Stomach (tissue), 9 donors: ENCODE measurements around the gene BABAM2. TPM values are rescaled to one million over a fixed set of nuclear protein-coding genes. Genes with fewer than 3 reads are reported as not detected.

ENCODE experiments used
- DNase-seq, 2 donors: peaks; one replicate each; pipeline versions ENCODE4 v3.0.0 to v3.0.0-alpha.2; 2013 to 2019
- H3K27ac ChIP-seq, 5 donors: fragments of 200-600 bp in 4 of 5; sonication (generic) in 4 of 5; one replicate each; pipeline ENCODE4 v1.5.1; 2013 to 2019; ENCODE audit warnings: mild to moderate bottlenecking in 1 of 5, moderate library complexity in 1 of 5
- H3K27me3 ChIP-seq, 3 donors: fragments of 200-600 bp; sonication (generic); one replicate each; pipeline ENCODE4 v1.5.1; 2017 to 2019; ENCODE audit warnings: mixed run types in 1 of 3
- H3K36me3 ChIP-seq, 4 donors: fragments of 200-600 bp; sonication (generic); 1 replicate in 3 of 4; 2 replicates in 1 of 4; pipeline ENCODE4 v1.5.1; 2016 to 2019
- H3K4me1 ChIP-seq, 4 donors: fragments of 200-600 bp; sonication (generic); one replicate each; pipeline ENCODE4 v1.5.1; 2016 to 2019
- H3K4me3 ChIP-seq, 4 donors: fragments of 200-600 bp; sonication (generic) in 3 of 4; one replicate each; pipeline ENCODE4 v1.5.1; 2016 to 2019; ENCODE audit warnings: mild to moderate bottlenecking in 1 of 4
- H3K9me3 ChIP-seq, 4 donors: fragments of 200-600 bp; sonication (generic); one replicate each; pipeline ENCODE4 v1.5.1; 2016 to 2019
- CTCF ChIP-seq, 7 experiments: fragments of 450-650 bp in 4 of 7; fragments of 200-600 bp in 3 of 7; sonication (generic) in 3 of 7; IDR thresholded peaks; one replicate each; pipeline ENCODE4 v1.5.1; 2016 to 2019; ENCODE audit warnings: antibody characterized with exemption in 7 of 7, control low read depth in 2 of 7, mild to moderate bottlenecking in 1 of 7
- EP300 ChIP-seq: sonication (generic); formaldehyde crosslinking; IDR thresholded peaks from one replicate; pipeline ENCODE4 v1.6.1; 2017; ENCODE audit warnings: antibody characterized with exemption
- POLR2A ChIP-seq, 4 donors: fragments of 450-650 bp; IDR thresholded peaks; one replicate each; pipeline ENCODE4 v1.6.1; 2016; ENCODE audit warnings: antibody characterized with exemption in 4 of 4, control low read depth in 2 of 4, mild to moderate bottlenecking in 1 of 4, moderate library complexity in 1 of 4
- POLR2AphosphoS5 ChIP-seq, 3 donors: sonication (generic); formaldehyde crosslinking; IDR thresholded peaks; one replicate each; pipeline ENCODE4 v1.6.1; 2016; ENCODE audit warnings: antibody characterized with exemption in 3 of 3
- WGBS, 5 donors: extraction: QIAGEN DNeasy Blood & Tissue Kit in 3 of 5; methylation state at CpG; one replicate each; pipeline versions ENCODE4 v1.1.5 to v1.1.7; 2013 to 2018; 5-methylcytosine and 5-hydroxymethylcytosine counted together
- intact Hi-C: fragments of 100-400 bp; cut with DNase I; formaldehyde crosslinking; loops from one replicate; pipeline ENCODE4 v1.15.1; 2023; ENCODE audit warnings: low total_unique reads
- polyA plus RNA-seq, 3 donors: library from polyadenylated mRNA; stranded (reverse); fragments of 200-250 nt; gene quantifications; one replicate each; pipeline ENCODE4 v1.2.3, GENCODE V29; 2013
- total RNA-seq, 5 donors: library from RNA; depleted of rRNA; stranded (reverse); fragments of >200 nt; gene quantifications; one replicate each; pipeline versions ENCODE4 v1.1.0 to v1.2.3, GENCODE V29; 2014 to 2016
- donor health status: healthy with polysubstance abuse.
- donor health status: Bipolar disorder and iron deficiency.
- donor health status: healthy.

Gene BABAM2
- total and polyA plus RNA-seq, 8 donors: 14.2 to 41.4 (median 22.8) TPM

DNA sequence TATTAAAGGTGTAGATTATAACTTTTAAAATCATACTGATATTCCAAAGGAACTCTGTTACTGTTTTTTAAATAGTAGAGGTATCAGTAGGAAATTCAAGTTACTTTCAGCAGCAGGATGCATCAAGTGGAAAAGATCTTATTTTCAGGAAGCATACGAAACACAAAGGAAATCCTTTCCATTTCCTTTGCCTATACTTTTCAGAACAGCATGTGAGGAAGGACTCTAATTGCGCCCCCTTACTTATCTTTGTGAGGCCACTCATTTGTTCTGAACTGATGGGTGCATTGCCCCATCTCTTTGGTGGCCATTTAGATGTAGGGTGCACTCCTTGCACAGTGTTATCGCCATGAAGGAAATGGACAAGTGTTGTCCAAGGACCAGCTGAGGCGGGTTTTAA, 145.3 kb downstream of the BABAM2 start:
- H3K9me3 ChIP-seq: no peaks in the 10 kb centered on the region
- H3K4me1 ChIP-seq: peaks cover 0 to 10% (median 0%) of the 10 kb centered on the region in 4 donors
- DNase-seq: peak in 1 of 2 donors; percentile 21
- no peak for TF ChIP-seq POLR2A (IDR thresholded peaks at IDR 0.05)
- TF ChIP-seq CTCF (IDR thresholded peaks at IDR 0.05): no peak
- no peak for TF ChIP-seq POLR2AphosphoS5 (IDR thresholded peaks at IDR 0.05)
- no peak for TF ChIP-seq EP300
- WGBS, 5 donors: 78 to 91% (median 88%) methylated on average over 4 of the region's 4 CpGs
- H3K27ac ChIP-seq: peak overlapping the region in 1 of 5 donors; percentile 1
- intact Hi-C loops: no loop called here
- no peaks in the 10 kb centered on the region for H3K27me3 ChIP-seq
- no peak overlapping the region for H3K4me3 ChIP-seq
- no peaks in the 10 kb centered on the region for H3K36me3 ChIP-seq

- Histone ChIP-seq H3K27ac (peak overlapping the region in 1 of 5 donors; percentile 1), H3K36me3 (no peaks in the 10 kb centered on the region), H3K4me1 (peaks cover 0 to 10% (median 0%) of the 10 kb centered on the region in 4 donors), H3K27me3 (no peaks in the 10 kb centered on the region), H3K9me3 (no peaks in the 10 kb centered on the region), H3K4me3 (no peak overlapping the region)
- no peak for DNase-seq
- intact Hi-C loops: no loop called here
- 78 to 94% (median 90%) methylated on average over 1 of the region's 1 CpG for WGBS, 5 donors
- TF ChIP-seq POLR2AphosphoS5 (IDR thresholded peaks at IDR 0.05) (no peak), CTCF (IDR thresholded peaks at IDR 0.05) (no peak)
These were observed 145.8 kb downstream of the BABAM2 start for GRCh38 chr2:28036307-28036706.

DNA sequence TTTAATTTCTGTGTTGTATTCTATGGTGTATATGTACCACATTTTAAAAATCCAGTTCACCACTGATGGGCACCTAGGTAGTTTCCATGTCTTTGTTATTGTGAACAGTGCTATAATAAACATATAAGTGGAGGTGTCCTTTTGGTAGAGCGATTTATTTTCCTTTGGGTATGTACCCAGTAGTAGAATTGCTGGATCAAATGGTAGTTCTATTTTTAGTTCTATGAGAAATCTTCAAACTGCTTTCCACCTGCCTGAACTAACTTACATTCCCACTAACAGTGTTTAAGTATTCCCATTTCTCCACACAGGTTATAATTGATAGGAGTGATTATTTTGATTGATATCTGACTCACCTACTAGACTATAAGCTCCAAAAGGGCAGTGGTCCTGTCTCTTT, 148.2 kb downstream of the BABAM2 start:
- intact Hi-C loops: no loop called here
- WGBS, 5 donors: 89 to 100% (median 97%) methylated on average over 1 of the region's 1 CpG
- no peak for TF ChIP-seq POLR2A (IDR thresholded peaks at IDR 0.05)
- TF ChIP-seq EP300: no peak
- TF ChIP-seq CTCF (IDR thresholded peaks at IDR 0.05): no peak
- no peak for TF ChIP-seq POLR2AphosphoS5 (IDR thresholded peaks at IDR 0.05)

GRCh38 chr2:28045676-28046351, 155.3 kb downstream of the BABAM2 start:
- DNase-seq: no peak
- Histone ChIP-seq H3K9me3 (no peaks in the 10 kb centered on the region), H3K4me3 (no peak overlapping the region), H3K36me3 (no peaks in the 10 kb centered on the region), H3K4me1 (peaks cover 0 to 24% (median 8%) of the 10 kb centered on the region in 4 donors), H3K27me3 (no peaks in the 10 kb centered on the region), H3K27ac (no peak overlapping the region)
- 92 to 96% (median 93%) methylated on average over 8 of the region's 8 CpGs for WGBS, 5 donors
- no peak for TF ChIP-seq EP300
- no peak for TF ChIP-seq POLR2A (IDR thresholded peaks at IDR 0.05)
- TF ChIP-seq POLR2AphosphoS5 (IDR thresholded peaks at IDR 0.05): no peak
- TF ChIP-seq CTCF (IDR thresholded peaks at IDR 0.05): no peak
- intact Hi-C loops: no loop called here

More for the DNA sequence above, 148.2 kb downstream of the BABAM2 start:
- no peak overlapping the region for H3K4me3 ChIP-seq
- no peaks in the 10 kb centered on the region for H3K9me3 ChIP-seq
- DNase-seq: no peak
- no peaks in the 10 kb centered on the region for H3K36me3 ChIP-seq
- no peak overlapping the region for H3K27ac ChIP-seq
- no peaks in the 10 kb centered on the region for H3K27me3 ChIP-seq
- H3K4me1 ChIP-seq: peaks cover 0 to 10% (median 0%) of the 10 kb centered on the region in 4 donors
